ENCODE measurements around the gene RNF180.
A peak's percentile ranks its signal among the peaks of the same experiment; 100 is the strongest.
"Not testable (repeated sequence)": the region's sequence is repeated elsewhere in the genome, so short reads cannot be mapped to it uniquely, and the experiment has no call there.

Gene RNF180

DNA sequence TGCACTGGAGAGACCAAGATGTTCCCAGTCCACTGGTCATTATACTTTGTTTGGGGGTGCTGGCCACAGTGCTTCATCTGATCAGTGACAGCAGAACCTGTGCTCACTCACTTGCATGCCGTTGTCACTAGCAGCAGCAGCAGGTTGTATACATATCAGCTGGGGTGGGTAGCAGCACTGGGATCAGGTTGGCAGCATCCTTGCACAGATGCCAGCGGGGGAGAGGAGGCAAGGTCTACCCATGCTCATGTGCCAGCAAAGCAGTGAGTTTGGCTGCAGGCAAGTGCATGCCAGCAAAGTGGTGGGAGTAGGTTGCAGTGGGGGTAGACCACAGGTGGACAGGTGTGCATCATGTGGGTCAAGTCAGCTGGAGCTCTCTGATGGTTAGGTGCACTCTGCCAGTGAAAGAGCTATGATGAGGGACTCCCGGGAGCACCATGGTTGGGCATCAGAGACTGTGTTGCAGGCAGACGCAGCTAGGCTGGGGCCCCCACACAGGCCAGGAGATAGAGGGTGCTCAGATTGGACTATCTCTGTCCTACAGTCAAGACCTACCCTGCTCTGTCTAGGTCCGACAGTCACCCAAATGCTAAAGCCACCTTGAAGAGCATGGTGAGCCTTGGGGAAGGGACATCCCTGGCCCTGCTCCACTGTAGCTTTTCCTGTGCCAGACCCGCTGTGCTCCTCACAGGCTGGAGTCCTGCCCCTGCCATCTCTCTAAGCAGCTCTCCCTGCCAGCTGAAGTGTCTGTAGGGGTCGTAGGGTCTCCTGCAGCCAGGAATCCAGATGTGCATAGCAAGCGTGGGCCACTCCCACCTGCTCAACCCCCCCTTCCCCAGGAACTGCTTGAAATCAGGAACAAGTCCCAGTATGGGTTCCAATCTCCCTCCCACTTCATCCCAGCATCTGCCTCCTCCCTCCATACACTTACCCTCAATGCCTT lies 119.8 kb downstream of the RNF180 start:
- DNase-seq, result no peak

DNA sequence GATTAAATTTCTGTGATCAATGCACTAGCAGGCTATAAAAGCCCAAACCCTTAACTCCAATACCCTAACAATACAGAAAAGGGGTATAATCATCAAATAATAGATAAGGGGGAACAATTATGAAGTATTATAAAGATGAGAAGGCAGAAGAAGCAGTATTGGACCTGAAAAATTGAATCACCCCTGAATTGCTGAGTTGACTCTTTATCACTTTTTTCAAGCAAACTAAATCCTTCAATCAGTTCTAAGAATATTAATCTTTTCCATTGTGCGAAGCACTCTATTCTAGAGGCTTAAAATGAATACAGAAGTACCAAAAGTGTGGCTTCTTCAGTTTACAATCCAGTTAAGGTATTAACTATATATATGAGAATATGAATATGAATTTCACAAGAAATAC lies 120.7 kb downstream of the RNF180 start:
- no peak for DNase-seq

DNA sequence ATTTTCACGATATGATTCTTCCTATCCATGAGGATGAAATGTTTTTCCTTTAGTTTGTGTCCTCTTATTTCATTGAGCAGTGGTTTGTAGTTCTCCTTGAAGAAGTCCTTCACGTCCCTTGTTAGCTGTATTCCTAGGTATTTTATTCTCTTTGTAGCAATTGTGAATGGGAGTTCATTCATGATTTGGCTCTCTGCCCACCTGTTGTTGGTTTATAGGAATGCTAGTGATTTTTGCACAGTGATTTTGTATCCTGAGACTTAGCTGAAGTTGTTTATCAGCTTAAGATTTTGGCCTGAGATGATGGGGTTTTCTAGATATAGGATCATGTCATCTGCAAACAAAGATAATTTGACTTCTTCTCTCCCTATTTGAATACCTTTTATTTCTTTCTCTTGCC lies 122.9 kb downstream of the RNF180 start:
- DNase-seq, result not testable (repeated sequence)

DNA sequence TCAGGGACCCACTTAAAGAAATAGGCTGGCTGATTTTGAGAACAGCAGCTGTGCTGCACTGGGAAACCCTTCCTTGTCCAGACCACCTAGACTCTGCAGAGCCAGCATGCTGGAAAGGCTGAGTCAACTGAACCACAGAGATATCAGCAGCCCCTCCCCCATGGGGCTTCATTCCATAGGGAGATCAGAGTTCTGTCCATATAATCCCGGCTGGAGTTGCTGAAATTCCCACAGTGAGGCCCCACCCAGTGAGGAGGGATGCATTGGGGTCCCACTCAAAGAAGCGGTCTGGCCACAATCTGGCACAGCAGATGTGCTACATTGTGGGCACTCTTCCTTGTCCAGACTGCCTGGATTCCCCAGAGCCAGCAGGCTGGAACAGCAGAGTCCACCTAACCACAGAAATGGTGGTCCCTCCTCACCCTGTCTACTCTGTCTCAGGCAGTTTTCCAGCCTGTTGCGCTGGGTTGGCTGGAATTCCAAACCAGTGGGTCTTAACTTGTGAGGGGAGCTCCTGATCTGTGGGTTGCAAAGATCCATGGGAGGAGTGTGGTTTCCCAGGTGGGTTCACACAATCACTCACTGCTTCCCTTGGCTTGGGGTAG lies 127.1 kb downstream of the RNF180 start:
- DNase-seq, result no peak

DNA sequence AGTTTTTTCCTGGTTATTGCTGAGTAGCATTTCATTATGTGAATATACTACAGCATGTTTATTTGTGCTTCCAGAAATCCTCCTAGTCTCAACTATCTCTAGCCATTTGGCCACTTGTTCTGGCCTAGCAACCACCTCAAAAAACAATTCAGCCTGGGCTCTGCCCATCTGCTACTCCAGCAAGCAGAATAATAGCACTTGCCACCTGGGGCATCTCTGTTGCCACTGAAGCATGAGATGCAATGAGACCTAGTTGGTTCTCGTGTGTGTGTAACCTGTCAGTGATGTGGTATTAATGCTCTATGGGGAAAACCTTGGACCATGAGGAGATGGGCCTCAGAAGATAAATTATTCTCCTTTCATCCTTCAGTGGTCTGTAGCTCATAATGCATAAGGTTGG lies 129.5 kb downstream of the RNF180 start:
- no peak for DNase-seq

DNA sequence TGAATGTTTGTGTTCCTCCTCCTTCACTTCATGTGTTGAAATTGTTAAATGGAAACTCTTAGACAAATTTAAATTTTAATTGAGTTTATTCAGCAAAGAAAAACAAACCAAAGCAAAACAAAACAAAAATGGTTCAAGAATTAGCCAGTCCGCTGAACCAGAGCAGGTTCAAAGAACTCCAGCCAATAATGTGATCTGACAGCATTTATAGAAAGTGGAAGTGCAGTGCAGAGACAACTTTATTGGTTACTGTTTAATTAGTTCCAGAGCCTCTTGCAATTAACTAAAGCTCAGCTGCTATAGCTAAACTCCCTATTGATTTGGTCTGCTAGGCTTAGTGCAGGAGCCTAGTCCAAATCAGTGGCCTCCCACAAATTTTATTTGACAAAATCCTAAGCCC lies 132.9 kb downstream of the RNF180 start:
- DNase-seq, result no peak

DNA sequence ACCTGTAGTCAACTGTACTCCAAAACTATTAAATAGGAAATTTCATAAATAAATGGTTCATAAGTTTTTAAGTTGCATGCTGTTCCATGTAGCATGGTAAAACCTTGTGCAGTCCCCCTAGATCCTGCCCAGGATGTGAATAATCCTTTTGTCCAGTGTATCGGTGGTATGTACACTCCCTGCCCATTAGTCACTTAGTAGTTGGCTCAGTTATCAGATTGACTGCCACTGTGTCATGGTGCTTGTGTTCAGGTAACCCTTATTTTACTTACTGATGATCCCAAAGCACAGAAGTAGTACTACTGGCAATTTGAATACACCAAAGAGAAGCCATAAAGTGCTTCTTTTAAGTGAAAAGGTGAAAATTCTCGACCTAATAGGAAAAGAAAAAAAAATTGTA lies 134.2 kb downstream of the RNF180 start:
- no peak for DNase-seq

DNA sequence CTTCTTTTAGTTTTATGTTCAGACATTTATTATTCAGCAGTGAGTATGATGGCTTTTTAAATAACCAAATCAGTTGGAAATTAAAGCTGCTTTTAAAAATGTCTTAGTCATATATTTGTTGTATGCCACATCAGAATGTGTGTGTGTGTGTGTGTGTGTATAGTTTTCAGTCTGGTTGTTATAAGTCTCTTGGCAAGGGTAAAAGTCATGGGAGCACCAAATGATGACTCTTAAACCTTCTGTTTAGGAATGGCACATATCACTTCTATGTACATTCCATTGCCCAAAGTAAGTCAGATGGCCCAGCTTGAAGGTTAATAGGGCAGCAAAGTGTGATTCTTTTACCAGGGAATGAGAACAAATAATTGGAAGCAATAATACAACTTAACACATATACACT lies 135.9 kb downstream of the RNF180 start:
- no peak for DNase-seq

DNA sequence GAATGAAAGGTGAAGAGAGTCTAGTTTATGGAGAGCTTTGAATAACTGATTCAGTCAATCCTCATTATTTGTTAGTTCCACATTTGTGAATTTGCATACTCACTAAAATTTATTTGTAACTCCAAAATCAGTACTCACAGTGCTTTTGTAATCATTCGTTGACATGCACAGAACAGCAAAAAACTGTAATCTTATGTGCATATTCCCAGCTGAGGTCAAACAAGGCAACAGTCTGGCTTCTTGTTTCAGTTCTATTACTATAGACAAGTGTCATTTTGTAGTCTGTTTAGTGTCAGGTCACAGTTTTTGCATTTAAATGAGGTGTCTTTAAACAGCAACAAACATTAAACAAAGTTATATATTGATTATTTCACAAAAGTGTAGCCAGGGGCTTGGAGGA lies 142.5 kb downstream of the RNF180 start:
- DNase-seq, result no peak

DNA sequence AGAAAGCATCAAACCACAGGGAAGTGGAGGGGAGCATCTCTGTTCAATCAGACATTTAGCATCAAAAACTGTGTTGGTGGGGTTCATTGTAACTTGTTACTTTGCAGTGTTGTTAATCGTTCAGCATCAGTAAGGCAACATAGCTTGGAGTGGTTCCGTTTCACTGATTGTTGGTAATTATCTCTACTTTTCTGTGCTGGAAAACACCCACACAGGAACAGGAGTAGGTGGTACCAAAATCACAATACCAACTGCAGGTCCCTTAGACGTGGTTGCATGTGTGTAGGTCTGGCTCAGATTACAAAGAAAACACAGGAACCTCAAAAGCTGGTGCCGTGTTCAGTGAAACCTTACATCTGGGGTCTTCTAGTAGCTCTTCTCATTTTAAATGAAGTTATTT lies 146.8 kb downstream of the RNF180 start:
- peak in 1 of 2 donors; percentile 12 for DNase-seq

DNA sequence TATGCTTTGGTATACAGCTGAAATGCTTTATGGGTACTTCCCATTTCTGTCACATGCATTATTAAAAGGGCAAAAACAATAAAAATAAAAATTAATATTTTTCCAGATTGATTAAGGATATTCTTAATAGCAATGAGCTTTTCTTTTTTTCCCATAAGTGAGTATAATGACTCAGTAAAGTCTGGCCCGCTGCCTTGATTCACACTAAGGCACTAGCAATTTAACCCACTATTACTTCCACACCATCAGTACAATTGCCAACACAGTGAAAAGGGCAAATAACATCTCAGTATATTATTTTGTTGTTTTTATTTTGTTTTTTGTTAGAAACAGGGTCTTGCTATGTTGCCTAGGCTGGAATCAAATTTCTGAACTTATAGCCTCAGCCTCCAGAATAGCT lies 150.1 kb downstream of the RNF180 start:
- DNase-seq, result no peak

DNA sequence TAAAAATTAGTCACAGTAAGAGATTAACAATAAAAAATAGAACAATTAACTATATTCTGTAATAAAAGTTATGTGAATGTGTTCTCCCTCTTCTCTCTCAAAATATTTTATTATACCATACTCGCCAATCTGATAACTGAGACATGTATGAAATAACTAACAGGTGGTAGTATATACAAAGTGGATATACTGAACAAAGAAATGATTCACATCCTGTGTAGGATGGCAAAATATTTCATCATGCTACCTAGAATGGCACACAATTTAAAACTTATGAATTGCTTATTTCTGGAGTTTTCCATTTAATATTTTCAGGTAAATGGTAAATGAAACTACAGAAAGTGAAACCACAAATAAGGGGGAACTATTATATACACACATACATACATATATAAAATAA lies 152.5 kb downstream of the RNF180 start:
- no peak for DNase-seq

DNA sequence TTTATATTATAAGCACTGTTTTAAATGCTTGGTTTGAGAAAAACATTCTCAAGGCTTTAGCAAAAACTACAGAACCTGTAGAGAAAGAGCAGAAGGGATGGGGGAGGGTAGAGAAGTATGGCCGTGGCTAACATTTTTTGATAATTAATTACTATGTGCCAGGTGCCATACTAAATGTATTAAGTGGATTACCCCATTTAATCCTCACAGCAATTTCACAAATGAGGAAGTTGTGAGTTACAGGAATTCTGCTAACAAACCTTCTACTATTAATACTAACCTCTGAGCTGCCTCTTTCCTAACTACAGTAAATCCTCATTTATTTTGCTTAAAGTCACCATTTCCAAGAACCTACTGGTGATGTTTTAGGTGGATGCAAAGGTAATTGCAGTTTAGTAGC lies 157.9 kb downstream of the RNF180 start:
- DNase-seq, result no peak

DNA sequence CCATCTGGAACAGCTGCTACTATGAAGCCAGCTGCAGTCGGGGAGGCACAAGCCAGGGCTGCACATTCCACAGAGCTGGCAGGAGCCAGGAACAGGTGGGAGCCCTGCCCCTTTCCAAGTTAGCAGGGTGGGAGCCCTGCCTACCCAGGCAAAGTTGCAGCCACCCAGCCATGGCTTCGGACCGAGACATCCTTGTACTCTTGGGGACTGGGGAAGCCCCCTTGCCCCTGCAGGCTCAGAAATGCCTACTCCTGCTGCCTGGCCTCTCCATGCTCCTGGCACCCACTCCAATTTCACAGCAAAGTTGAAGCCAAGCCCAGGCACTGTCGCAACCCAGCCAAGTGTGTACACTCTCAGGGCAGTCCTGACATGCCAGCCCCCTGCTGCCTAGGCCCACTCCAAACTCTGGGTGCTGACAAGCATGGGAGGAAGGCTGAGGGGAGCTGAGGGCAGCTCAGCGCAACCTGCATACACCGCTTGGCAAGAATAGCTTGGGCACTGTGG lies 165.1 kb downstream of the RNF180 start:
- DNase-seq, result no peak

DNA sequence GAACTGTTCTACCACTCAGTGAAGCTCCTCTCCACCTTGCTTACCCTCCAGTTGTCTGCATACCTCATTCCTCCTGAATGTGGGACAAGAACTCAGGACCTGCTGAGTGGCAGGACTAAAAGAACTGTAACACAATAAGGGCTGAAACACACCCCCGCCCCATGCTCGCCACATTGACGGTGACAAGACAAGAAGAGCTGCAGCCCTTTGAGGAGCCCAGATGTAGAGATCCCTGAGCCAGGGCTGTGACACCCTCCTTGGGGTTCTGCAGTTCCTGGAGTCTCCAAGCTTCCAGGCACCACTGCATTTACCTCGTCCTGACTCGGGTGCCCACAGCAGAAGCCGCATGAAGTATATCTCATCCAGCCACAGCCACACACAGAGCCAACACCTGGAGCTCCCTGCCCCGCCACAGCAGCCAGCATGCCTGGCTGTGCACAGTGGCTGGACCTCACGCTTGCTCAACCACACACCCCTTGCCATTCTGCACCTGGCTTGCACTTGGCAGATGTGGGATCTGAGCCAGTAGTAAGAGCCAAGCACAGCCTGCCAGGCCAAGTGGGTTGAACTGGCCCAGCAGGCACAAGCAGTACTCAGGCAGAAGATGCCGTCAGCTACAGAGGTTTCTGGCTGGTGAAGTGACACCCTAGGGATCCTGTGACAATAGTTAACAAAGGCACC lies 166.1 kb downstream of the RNF180 start:
- no peak for DNase-seq

DNA sequence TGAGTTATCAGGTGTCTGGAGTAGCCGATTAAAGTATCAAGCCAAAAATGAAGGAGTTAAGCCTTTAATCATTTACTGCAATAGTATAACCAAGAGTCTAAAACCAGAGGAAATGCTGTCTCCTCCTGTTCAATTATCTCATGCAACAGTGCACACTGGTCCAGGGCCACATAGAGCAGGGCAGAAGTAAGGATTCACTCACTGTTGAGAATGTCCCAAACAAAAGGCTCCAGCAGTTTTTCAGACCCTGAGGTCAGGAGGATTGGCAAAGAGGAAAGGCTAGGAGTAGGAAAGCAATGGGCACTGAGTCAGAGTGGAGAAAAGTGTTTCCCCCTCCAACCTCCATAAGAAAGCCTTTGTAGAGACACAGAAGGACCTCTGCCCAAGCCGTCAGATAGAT lies 168.2 kb downstream of the RNF180 start:
- DNase-seq, result no peak

DNA sequence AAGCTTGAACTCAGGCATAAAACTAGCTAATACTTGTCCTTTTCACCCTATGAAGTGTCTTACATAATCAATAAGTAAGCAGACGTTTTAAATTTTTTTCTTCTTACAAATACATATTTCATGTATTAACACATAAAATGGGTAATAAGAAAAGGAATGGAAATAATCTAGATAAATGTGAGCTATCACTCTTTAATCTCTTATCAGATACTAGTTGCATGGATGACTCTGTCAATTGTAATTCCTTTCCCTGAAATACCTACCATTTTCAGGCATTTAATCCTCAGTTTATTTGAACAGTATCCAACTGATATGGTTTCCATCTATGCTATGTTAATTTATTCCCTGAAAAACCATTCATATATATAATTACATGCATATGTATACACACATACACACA lies 174.1 kb downstream of the RNF180 start:
- DNase-seq, result no peak

DNA sequence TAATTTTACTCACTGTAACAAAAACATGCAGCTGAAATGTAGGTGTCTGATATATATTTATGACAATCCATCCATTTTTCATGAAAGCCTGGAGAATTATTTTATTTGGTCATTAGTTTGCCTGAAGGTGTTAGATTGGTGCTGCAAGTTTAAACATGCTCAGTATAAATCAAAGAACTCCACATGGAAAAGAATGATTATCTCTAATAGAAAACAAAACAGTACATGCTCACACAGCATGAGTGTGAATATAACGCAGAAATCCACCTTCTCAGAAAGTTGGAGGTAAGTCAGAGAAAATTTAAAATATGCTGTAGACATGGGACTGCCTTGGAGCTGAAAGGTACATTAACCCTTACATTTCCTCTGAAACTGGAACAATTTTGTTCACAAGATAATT lies 174.7 kb downstream of the RNF180 start:
- DNase-seq, result no peak

DNA sequence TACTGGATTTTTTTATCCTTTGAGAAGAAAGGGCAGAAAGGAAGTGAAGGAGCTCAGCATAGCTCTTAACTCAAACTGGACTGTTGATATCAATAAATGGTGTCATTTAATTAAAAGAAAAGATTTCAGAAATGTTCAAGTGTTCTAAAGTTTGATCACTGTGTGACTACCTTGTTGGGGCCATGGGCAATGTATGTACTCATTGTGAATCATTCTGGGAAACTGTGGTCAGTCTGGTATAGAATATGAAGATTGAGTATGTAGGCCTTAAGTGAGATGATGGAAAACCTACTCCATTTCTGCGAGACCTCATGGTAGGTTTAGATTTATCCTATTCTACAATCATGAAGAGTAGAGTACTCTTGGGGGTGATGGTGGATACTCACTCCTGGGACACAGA lies 175.7 kb downstream of the RNF180 start:
- no peak for DNase-seq

DNA sequence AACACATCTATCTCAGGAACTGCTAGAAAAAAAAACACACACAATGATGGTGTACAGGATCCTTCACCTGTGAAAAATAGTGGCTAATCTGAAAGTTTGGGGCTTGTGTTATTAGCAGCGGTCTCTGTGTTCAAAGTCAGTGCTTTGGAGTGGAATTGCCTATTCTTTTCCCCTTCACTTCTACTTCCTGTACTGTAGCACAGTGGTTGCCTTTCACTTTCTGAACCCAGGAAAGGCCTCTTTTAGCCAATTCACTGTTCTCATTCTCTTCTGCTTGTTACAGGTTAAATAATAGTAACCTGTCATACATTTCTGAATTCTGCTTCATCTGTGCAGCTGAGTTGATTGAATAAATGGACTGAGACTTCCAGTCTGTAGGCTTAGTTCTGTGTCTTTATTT lies 178.9 kb downstream of the RNF180 start:
- no peak for DNase-seq

DNA sequence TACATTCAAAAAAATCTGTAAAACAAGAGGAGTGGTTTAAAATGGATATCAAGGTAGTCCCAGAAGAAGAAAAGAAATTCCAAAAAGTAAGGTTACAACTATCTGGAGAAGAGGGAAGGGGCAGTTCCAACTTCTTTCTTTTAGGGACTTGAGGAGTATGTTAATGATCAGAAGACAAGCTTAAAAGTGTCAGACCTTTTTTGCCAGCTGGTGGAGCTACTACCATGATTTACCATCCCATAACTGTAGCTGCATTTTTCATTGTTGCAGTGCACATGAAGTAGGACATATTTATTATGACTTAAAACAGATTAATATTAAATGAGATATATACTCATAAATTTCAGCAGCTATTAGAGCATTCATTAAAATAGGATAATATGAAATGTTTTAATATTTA lies 181.7 kb downstream of the RNF180 start:
- no peak for DNase-seq

DNA sequence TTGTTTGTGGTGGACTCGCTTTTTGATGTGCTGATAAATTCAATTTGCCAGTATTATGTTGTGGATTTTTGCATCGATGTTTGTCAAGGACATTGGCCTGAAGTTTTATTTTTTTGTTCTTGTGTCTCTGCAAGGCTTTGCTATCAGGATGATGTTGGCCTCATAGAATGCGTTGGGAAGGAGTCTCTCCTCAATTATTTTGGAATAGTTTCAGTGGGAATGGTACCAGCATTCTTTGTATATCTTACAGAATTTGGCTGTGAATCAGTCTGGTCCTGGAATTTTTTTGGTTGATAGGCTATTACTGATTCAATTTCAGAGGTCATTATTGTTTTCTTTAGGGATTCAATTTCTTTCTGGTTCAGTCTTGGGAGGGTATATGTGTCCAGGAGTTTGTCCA lies 198.8 kb downstream of the RNF180 start:
- DNase-seq, result no peak

DNA sequence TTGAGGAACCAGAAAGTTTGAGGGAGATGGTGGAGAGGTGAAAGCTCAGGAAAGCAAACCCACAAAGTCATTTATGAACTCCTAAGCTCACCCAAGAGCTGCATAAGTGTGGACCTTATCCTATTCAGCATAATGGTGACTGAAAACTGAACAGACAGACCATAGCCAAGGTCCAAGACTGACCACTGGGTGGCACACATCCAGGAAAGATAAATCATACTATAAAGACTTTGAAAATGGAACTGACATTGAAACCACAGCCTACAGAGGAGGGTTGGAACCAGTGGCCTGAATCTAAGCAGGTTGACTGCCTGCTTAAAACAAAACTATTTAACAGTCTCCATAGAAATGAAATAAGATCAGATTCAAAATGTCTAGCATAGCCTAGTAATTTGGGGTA lies 219.1 kb downstream of the RNF180 start:
- DNase-seq, result no peak

DNA sequence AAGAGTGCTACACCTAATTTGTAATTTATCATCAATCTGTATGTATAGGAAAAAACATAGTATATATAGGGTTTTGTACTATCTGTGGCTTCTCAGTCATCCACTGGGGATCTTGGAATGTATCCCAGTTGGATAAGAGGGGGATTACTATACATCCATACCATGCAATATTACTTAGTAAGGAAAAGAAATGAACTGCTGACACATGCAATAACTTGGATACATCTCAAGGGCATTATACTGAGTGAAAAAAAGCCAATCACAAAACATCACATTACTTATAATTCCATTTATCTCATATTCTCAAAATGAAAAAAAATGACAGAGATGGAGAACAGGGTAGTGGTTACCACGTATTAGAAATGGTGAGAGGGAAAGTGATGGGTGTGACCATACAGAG lies 231.9 kb downstream of the RNF180 start:
- DNase-seq, result no peak
